OCI-LY7 (cell line): ENCODE results near the gene VIPR2. TPM values are rescaled to one million over a fixed set of nuclear protein-coding genes. Genes with fewer than 3 reads are reported as not detected.
"Not testable (repeated sequence)": the region's sequence is repeated elsewhere in the genome, so short reads cannot be mapped to it uniquely, and the experiment has no call there.

Experiments
- BruUV-seq: library from RNA; stranded (reverse); fragments of 400-500 nt; replicated peaks from 2 replicates; lab custom pipeline; 2021; lab: Mats Ljungman, UMichigan
- CTCF ChIA-PET: fragments of 300-600 bp; sonication (Branson Sonifier 250); formaldehyde crosslinking; loops from one replicate; lab custom pipeline; 2022; ENCODE audit warnings: antibody characterized with exemption; ENCODE audit not compliant: unreplicated experiment; lab: Charles Lee
- POLR2A ChIA-PET: fragments of 300-600 bp; sonication (Branson Sonifier 250); formaldehyde crosslinking; loops from one replicate; lab custom pipeline; 2022; ENCODE audit warnings: antibody characterized with exemption; lab: Charles Lee
- DNase-seq: peaks from one replicate; pipeline ENCODE4 v3.0.0-alpha.2; 2015; ENCODE audit warnings: low spot score
- H2AFZ ChIP-seq: fragments of 200-600 bp; sonication (generic), shearing (Covaris generic); 2 replicates; pipeline ENCODE4 v1.6.1; 2014; ENCODE audit warnings: mild to moderate bottlenecking, antibody characterized with exemption, low read length, moderate library complexity
- H3K27ac ChIP-seq: fragments of 200-600 bp; sonication (generic); 2 replicates; pipeline ENCODE4 v1.5.1; 2014; ENCODE audit warnings: mixed run types, low read depth, mild to moderate bottlenecking, moderate library complexity, low read length, inconsistent platforms; ENCODE audit not compliant: poor library complexity, severe bottlenecking
- H3K36me3 ChIP-seq: fragments of 200-600 bp; sonication (generic); 2 replicates; pipeline ENCODE4 v1.6.1; 2014; ENCODE audit warnings: mild to moderate bottlenecking, antibody characterized with exemption, low read length, moderate library complexity, mixed read lengths; ENCODE audit not compliant: insufficient read depth
- H3K4me1 ChIP-seq: fragments of 200-600 bp; sonication (generic); 2 replicates; pipeline ENCODE4 v1.5.1; 2014; ENCODE audit warnings: mild to moderate bottlenecking, low read length; ENCODE audit not compliant: insufficient read depth, poor library complexity, severe bottlenecking
- H3K4me2 ChIP-seq: fragments of 200-600 bp; sonication (generic); 2 replicates; pipeline ENCODE4 v1.6.1; 2014; ENCODE audit warnings: mild to moderate bottlenecking, low read length
- H3K4me3 ChIP-seq: fragments of 200-600 bp; sonication (generic); 2 replicates; pipeline ENCODE4 v1.5.1; 2014; ENCODE audit warnings: mild to moderate bottlenecking, low read depth, low read length; ENCODE audit not compliant: poor library complexity, severe bottlenecking
- H3K79me2 ChIP-seq: fragments of 200-600 bp; sonication (generic); 2 replicates; pipeline ENCODE4 v1.6.1; 2016; ENCODE audit warnings: low read depth, mild to moderate bottlenecking, low read length, moderate library complexity, mixed read lengths; ENCODE audit not compliant: insufficient read depth
- H3K9me2 ChIP-seq: fragments of 200-600 bp; sonication (generic); 2 replicates; pipeline ENCODE4 v1.6.1; 2016; ENCODE audit warnings: mild to moderate bottlenecking, low read length, mixed read lengths; ENCODE audit not compliant: insufficient read depth
- H3K9me3 ChIP-seq: fragments of 200-600 bp; sonication (generic); 2 replicates; pipeline ENCODE4 v1.6.1; 2014; ENCODE audit warnings: mild to moderate bottlenecking, mixed run types, low read length, mixed read lengths
- H4K20me1 ChIP-seq: fragments of 200-600 bp; sonication (generic); 2 replicates; pipeline ENCODE4 v1.6.1; 2014; ENCODE audit warnings: mild to moderate bottlenecking, antibody characterized with exemption, low read length, moderate library complexity, mixed read lengths; ENCODE audit not compliant: insufficient read depth
- CTCF ChIP-seq: fragments of 200-600 bp; sonication (generic); conservative IDR thresholded peaks from 2 replicates; pipeline ENCODE4 v1.5.1; 2014; ENCODE audit warnings: mild to moderate bottlenecking, antibody characterized with exemption, low read length, moderate library complexity, mixed read lengths
- EZH2phosphoT487 ChIP-seq: fragments of 200-600 bp; sonication (generic); IDR thresholded peaks from 2 replicates; pipeline ENCODE4 v1.6.1; 2018; ENCODE audit warnings: low read depth, borderline replicate concordance, mild to moderate bottlenecking, mixed run types, antibody characterized with exemption, low read length, moderate library complexity, mixed read lengths
- intact Hi-C: fragments of 100-400 bp; cut with micrococcal nuclease; formaldehyde crosslinking; loops from one replicate; pipeline ENCODE4 v1.10.0; 2022; ENCODE audit not compliant: unreplicated experiment
- total RNA-seq, 2 experiments: library from RNA; depleted of rRNA in 1 of 2; stranded (reverse); fragments of >200 nt in 1 of 2; shearing (Covaris generic) in 1 of 2; gene quantifications; 2 replicates each; pipeline ENCODE4 v1.2.3, GENCODE V29; 2014 to 2022

VIPR2 gene
- total RNA-seq, 2 experiments from 2014 or later = not detected

- Histone ChIP-seq H4K20me1 (no peaks in the 10 kb centered on the region), H3K4me2 (no peak overlapping the region), H3K36me3 (no peaks in the 10 kb centered on the region), H3K4me3 (no peak overlapping the region), H3K9me2 (no peaks in the 10 kb centered on the region), H3K27ac (no peak overlapping the region), H3K4me1 (no peaks in the 10 kb centered on the region), H2AFZ (no peak overlapping the region), H3K79me2 (no peaks in the 10 kb centered on the region), H3K9me3 (no peaks in the 10 kb centered on the region)
- CTCF ChIA-PET = no interaction called here
- BruUV-seq = no TSS peak
- TF ChIP-seq EZH2phosphoT487 = no peak
- no peak for TF ChIP-seq CTCF
- POLR2A ChIA-PET = no interaction called here
- intact Hi-C loops = no loop called here
- no peak for DNase-seq
These were observed 18.8 kb downstream of the VIPR2 start for GRCh38 chr7:159125955-159126270.

DNA sequence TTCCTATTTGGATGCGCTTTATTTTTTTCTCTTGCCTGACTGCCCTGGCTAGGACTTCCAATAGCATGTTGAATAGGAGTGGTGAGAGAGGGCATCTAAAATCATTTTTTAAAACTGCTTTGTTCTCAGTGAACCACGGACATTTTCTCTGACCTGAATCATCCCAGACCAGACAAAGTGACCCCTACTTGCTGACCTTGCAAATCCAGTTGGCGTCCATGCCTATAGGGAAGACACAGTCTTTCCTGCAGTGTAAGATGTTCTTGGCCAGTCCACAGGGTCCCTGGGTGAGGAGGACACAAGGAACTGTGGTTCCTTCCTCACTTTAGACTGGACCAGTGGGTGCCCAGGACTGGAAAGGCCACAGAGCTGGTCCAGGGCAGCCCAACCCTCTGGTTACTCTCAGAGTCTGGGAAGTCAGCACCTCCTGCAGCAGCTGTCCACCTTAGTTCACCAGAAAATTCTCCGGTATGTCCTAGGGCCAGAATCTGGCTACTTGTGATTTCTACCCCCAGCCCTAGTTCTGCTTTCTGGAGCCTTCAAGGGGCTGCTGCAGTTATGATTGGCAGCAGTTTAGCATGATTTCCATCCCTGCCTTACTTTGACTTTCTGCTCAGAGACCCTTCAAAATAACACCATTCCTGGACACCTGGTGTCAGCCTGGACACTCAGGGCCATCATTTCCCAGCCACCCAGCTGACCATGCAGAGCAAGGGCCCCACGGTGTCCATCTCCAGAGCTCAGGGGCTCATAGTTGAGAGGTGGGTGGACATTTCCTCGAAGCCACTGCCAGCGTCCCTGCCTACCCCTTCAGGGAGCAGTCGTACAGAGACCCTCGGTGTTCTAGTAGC is 19.3 kb downstream of the VIPR2 start:
- POLR2A ChIA-PET = no interaction called here
- BruUV-seq = no TSS peak

DNA sequence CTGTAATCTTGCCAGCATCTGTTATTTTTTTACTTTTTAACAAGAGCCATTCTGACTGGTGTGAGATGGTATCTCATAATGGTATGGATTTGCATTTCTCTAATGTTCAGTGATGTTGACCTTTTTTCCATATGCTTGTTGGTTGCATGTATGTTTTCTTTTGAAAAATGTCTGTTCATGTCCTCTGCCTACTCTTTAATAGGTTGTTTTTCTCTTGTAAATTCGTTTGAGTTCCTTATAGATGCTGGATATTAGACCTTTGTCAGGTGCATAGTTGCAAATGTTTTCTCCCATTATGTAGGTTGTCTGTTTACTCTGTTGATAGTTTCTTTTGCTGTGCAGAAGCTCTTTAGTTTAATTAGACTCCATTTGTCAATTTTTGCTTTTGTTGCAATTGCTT is 20.9 kb downstream of the VIPR2 start:
- intact Hi-C loops, H2AFZ ChIP-seq, H3K4me1 ChIP-seq, H4K20me1 ChIP-seq, H3K4me2 ChIP-seq, H3K9me2 ChIP-seq, H3K4me3 ChIP-seq, H3K9me3 ChIP-seq, CTCF ChIA-PET, H3K79me2 ChIP-seq, H3K27ac ChIP-seq, H3K36me3 ChIP-seq, DNase-seq, BruUV-seq: not testable (repeated sequence)
- POLR2A ChIA-PET = interaction anchor here (0.6 kb wide), 1 partner anchor 113 kb away, joined by 3 read pairs; no protein-coding TSS in a partner anchor

More for the DNA sequence above, 19.3 kb downstream of the VIPR2 start:
- Histone ChIP-seq H2AFZ (no peak overlapping the region), H3K9me2 (no peaks in the 10 kb centered on the region), H3K9me3 (no peaks in the 10 kb centered on the region), H3K4me2 (no peak overlapping the region), H4K20me1 (no peaks in the 10 kb centered on the region), H3K4me1 (no peaks in the 10 kb centered on the region), H3K4me3 (no peak overlapping the region), H3K27ac (no peak overlapping the region), H3K36me3 (no peaks in the 10 kb centered on the region), H3K79me2 (no peaks in the 10 kb centered on the region)
- CTCF ChIA-PET = no interaction called here
- TF ChIP-seq EZH2phosphoT487 (no peak), CTCF (no peak)
- DNase-seq = no peak
- intact Hi-C loops = no loop called here

DNA sequence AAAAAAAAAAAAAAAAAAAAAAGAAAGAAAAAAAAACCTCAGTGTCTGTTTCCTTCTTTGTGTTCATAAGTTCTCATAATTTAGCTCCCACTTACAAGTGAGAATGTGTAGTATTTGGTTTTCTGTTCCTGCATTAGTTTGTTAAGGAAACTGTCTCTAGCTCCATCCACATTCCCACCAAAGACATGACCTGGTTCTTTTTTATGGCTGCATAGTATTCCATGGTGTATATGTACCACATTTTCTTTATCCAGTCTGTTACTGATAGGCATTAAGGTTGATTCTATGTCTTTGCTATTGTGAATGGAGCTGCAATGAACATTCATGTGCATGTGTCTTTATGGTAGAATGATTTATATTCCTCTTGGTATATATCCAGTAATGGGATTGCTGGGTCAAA is 21.4 kb downstream of the VIPR2 start:
- BruUV-seq, DNase-seq, H3K4me1 ChIP-seq, H3K9me2 ChIP-seq, H3K27ac ChIP-seq, CTCF ChIA-PET, H3K79me2 ChIP-seq, H3K36me3 ChIP-seq, H3K4me3 ChIP-seq, H2AFZ ChIP-seq, H4K20me1 ChIP-seq, H3K9me3 ChIP-seq, H3K4me2 ChIP-seq, intact Hi-C loops: not testable (repeated sequence)
- POLR2A ChIA-PET = interaction anchor here (0.6 kb wide), 2 partner anchors 114 to 552 kb away, joined by 3 to 5 read pairs; no protein-coding TSS in a partner anchor
